Fibroblast of lung (primary cell): Measurements from ENCODE around the gene TBX15. TPM values are rescaled to one million over a fixed set of nuclear protein-coding genes. Genes with fewer than 3 reads are reported as not detected.
A peak's percentile ranks its signal among the peaks of the same experiment; 100 is the strongest.

Experiments
- DNase-seq, 2 donors: peaks; one replicate each; pipeline versions ENCODE4 v3.0.0 to v3.0.0-alpha.2; 2010; ENCODE audit warnings: low read depth in 2 of 2
- H2AFZ ChIP-seq: 2 replicates; pipeline ENCODE4 v1.5.1; 2012; ENCODE audit warnings: low read length, control low read depth, inconsistent platforms
- H3K27ac ChIP-seq: 2 replicates; pipeline ENCODE4 v1.5.1; 2011; ENCODE audit warnings: low read length, control low read depth; ENCODE audit not compliant: insufficient read depth
- H3K27me3 ChIP-seq: 2 replicates; pipeline ENCODE4 v1.5.1; 2011; ENCODE audit warnings: mild to moderate bottlenecking, low read length; ENCODE audit not compliant: control insufficient read depth, insufficient read depth
- H3K36me3 ChIP-seq: 2 replicates; pipeline ENCODE4 v1.5.1; 2011; ENCODE audit warnings: low read length; ENCODE audit not compliant: control insufficient read depth, insufficient read depth
- H3K4me1 ChIP-seq: 2 replicates; pipeline ENCODE4 v1.5.1; 2011; ENCODE audit warnings: low read length; ENCODE audit not compliant: control insufficient read depth, insufficient read depth; ENCODE audit errors: extremely low read depth
- H3K4me2 ChIP-seq: 2 replicates; pipeline ENCODE4 v1.5.1; 2011; ENCODE audit warnings: low read length, control low read depth; ENCODE audit not compliant: insufficient read depth; ENCODE audit errors: extremely low read depth
- H3K4me3 ChIP-seq, 4 experiments: fragments of 200-600 bp in 1 of 4; sonication (generic) in 1 of 4; replicated peaks in 1 of 4; 2 replicates each; pipeline ENCODE4 v1.5.1; 2011 to 2016; ENCODE audit warnings: low read length in 4 of 4, low read depth in 3 of 4, mild to moderate bottlenecking in 3 of 4, control low read depth in 2 of 4, inconsistent platforms in 1 of 4, mixed read lengths in 1 of 4; ENCODE audit not compliant: insufficient read depth in 1 of 4; ENCODE audit errors: control extremely low read depth in 1 of 4
- H3K79me2 ChIP-seq: 2 replicates; pipeline ENCODE4 v1.5.1; 2012; ENCODE audit warnings: mild to moderate bottlenecking, low read length, inconsistent platforms; ENCODE audit not compliant: control insufficient read depth, insufficient read depth
- H3K9ac ChIP-seq: 2 replicates; pipeline ENCODE4 v1.5.1; 2011; ENCODE audit warnings: mild to moderate bottlenecking, low read length, control low read depth; ENCODE audit not compliant: insufficient read depth
- H3K9me3 ChIP-seq: 2 replicates; pipeline ENCODE4 v1.5.1; 2012; ENCODE audit warnings: low read depth, low read length; ENCODE audit not compliant: control insufficient read depth, insufficient read depth
- H4K20me1 ChIP-seq: 2 replicates; pipeline ENCODE4 v1.5.1; 2011; ENCODE audit warnings: low read length; ENCODE audit not compliant: control insufficient read depth, insufficient read depth; ENCODE audit errors: extremely low read depth
- CTCF ChIP-seq, 2 donors: IDR thresholded peaks in 1 of 2; conservative IDR thresholded peaks in 1 of 2; 1 replicate in 1 of 2; 2 replicates in 1 of 2; pipeline ENCODE4 v1.5.1; 2011 to 2012; ENCODE audit warnings: low read length in 2 of 2, control low read depth in 1 of 2, inconsistent platforms in 1 of 2, low read depth in 1 of 2, mild to moderate bottlenecking in 1 of 2
- EZH2 ChIP-seq: IDR thresholded peaks from 2 replicates; pipeline ENCODE4 v1.5.1; 2012; ENCODE audit warnings: low read length, control low read depth, mild to moderate bottlenecking; ENCODE audit errors: missing control alignments
- polyA plus RNA-seq, 2 donors: library from polyadenylated mRNA; depleted of rRNA in 1 of 2; stranded (reverse) in 1 of 2; unstranded in 1 of 2; fragments of >200 nt; gene quantifications; 2 replicates each; pipeline ENCODE4 v1.2.1, GENCODE V29; 2011 to 2012; ENCODE audit warnings: missing spikeins in 1 of 2
- total RNA-seq: library from RNA; depleted of rRNA; stranded (reverse); fragments of >200 nt; gene quantifications from 2 replicates; pipeline ENCODE4 v1.2.1, GENCODE V29; 2014

The TBX15 gene
- total and polyA plus RNA-seq, 2 donors (not counting 1 experiment from before 2014, with no cell fraction given), result 0.50 to 0.99 TPM

- Histone ChIP-seq H3K27ac (no peak overlapping the region), H3K27me3 (peaks cover 92% of the 10 kb centered on the region), H2AFZ (no peak overlapping the region), H3K36me3 (no peaks in the 10 kb centered on the region), H3K9ac (no peak overlapping the region), H3K4me3 (no peak overlapping the region), H3K79me2 (no peaks in the 10 kb centered on the region), H4K20me1 (no peaks in the 10 kb centered on the region), H3K9me3 (no peaks in the 10 kb centered on the region), H3K4me1 (peaks cover 9% of the 10 kb centered on the region), H3K4me2 (no peak overlapping the region)
- no peak for TF ChIP-seq CTCF (conservative IDR thresholded peaks at IDR 0.05 in 1 of 2, IDR thresholded peaks at IDR 0.05 in 1 of 2; ENCODE audit: low read depth in 1 of 2, low read length in 2 of 2)
- no peak for TF ChIP-seq EZH2
- DNase-seq, result no peak
Observed at GRCh38 chr1:119003413-119004128, 15.4 kb upstream of the TBX15 start.

- Histone ChIP-seq H3K9ac (no peak overlapping the region), H3K4me2 (no peak overlapping the region), H4K20me1 (no peaks in the 10 kb centered on the region), H3K36me3 (no peaks in the 10 kb centered on the region), H3K4me1 (peaks cover 7% of the 10 kb centered on the region), H3K27ac (no peak overlapping the region), H3K79me2 (no peaks in the 10 kb centered on the region), H3K27me3 (peaks cover 86% of the 10 kb centered on the region), H3K9me3 (no peaks in the 10 kb centered on the region), H3K4me3 (no peak overlapping the region), H2AFZ (no peak overlapping the region)
- peak; percentile 12 for TF ChIP-seq EZH2
- no peak for TF ChIP-seq CTCF (conservative IDR thresholded peaks at IDR 0.05 in 1 of 2, IDR thresholded peaks at IDR 0.05 in 1 of 2; ENCODE audit: low read depth in 1 of 2, low read length in 2 of 2)
- DNase-seq, result peak; percentile 64 to 76
Observed at GRCh38 chr1:119002028-119002686, 14.0 kb upstream of the TBX15 start.

GRCh38 chr1:119001181-119002027 is 13.3 kb upstream of the TBX15 start:
- H3K27ac ChIP-seq, result no peak overlapping the region
- TF ChIP-seq EZH2, result no peak
- H3K9me3 ChIP-seq, result no peaks in the 10 kb centered on the region
- H3K9ac ChIP-seq, result no peak overlapping the region
- H3K27me3 ChIP-seq, result peaks cover 81% of the 10 kb centered on the region
- no peaks in the 10 kb centered on the region for H4K20me1 ChIP-seq
- no peak overlapping the region for H3K4me2 ChIP-seq
- H3K4me1 ChIP-seq, result peaks cover 7% of the 10 kb centered on the region
- H3K79me2 ChIP-seq, result no peaks in the 10 kb centered on the region
- no peaks in the 10 kb centered on the region for H3K36me3 ChIP-seq
- no peak overlapping the region for H2AFZ ChIP-seq
- no peak for DNase-seq
- no peak overlapping the region for H3K4me3 ChIP-seq
